Hematopoietic multipotent progenitor cell treated with erythropoietin and hydrocortisone succinate and interleukin-3 and kit ligand, for 6 days (in vitro differentiated cells): ENCODE data around the gene SLC1A3.

Experiments
- DNase-seq: peaks from one replicate; pipeline ENCODE4 v3.0.0-alpha.2; 2015

Gene SLC1A3

GRCh38 chr5:36689225-36689624, 82.8 kb downstream of the SLC1A3 start:
- no peak for DNase-seq

- DNase-seq = peak; percentile 92
These were observed 83.9 kb downstream of the SLC1A3 start for GRCh38 chr5:36690041-36690961.

- DNase-seq = no peak
These were observed 84.8 kb downstream of the SLC1A3 start for GRCh38 chr5:36691226-36691625.

- DNase-seq = no peak
These were observed 85.4 kb downstream of the SLC1A3 start for GRCh38 chr5:36691696-36692371.

GRCh38 chr5:36692791-36693763, 86.7 kb downstream of the SLC1A3 start:
- DNase-seq = peak; percentile 90

- no peak for DNase-seq
These were observed 87.9 kb downstream of the SLC1A3 start for GRCh38 chr5:36694351-36694750.

- DNase-seq = peak; percentile 84
These were observed 89.8 kb downstream of the SLC1A3 start for GRCh38 chr5:36696059-36696673.

- DNase-seq = no peak
These were observed 91.6 kb downstream of the SLC1A3 start for GRCh38 chr5:36698031-36698430.

GRCh38 chr5:36701085-36701698, 94.8 kb downstream of the SLC1A3 start:
- no peak for DNase-seq

- DNase-seq = no peak
These were observed 96.9 kb downstream of the SLC1A3 start for GRCh38 chr5:36703245-36703860.

- DNase-seq = peak; percentile 84
These were observed 97.7 kb downstream of the SLC1A3 start for GRCh38 chr5:36704131-36704530.

- peak; percentile 24 for DNase-seq
These were observed 98.6 kb downstream of the SLC1A3 start for GRCh38 chr5:36705055-36705454.

GRCh38 chr5:36706662-36707061, 100.3 kb downstream of the SLC1A3 start:
- DNase-seq = no peak

- DNase-seq = no peak
These were observed 102.6 kb downstream of the SLC1A3 start for GRCh38 chr5:36708996-36709395.

- DNase-seq = no peak
These were observed 103.6 kb downstream of the SLC1A3 start for GRCh38 chr5:36710039-36710438.

GRCh38 chr5:36712706-36713105, 106.3 kb downstream of the SLC1A3 start:
- no peak for DNase-seq

- DNase-seq = no peak
These were observed 107.1 kb downstream of the SLC1A3 start for GRCh38 chr5:36713541-36713940.

- no peak for DNase-seq
These were observed 110.8 kb downstream of the SLC1A3 start for GRCh38 chr5:36717131-36717695.

GRCh38 chr5:36719282-36719681, 112.9 kb downstream of the SLC1A3 start:
- DNase-seq = no peak

GRCh38 chr5:36720688-36721087, 114.3 kb downstream of the SLC1A3 start:
- DNase-seq = no peak

GRCh38 chr5:36721664-36722235, 115.3 kb downstream of the SLC1A3 start:
- no peak for DNase-seq
